ENCODE data around the gene MFNG.
"Not testable (repeated sequence)": the region's sequence is repeated elsewhere in the genome, so short reads cannot be mapped to it uniquely, and the experiment has no call there.

- not testable (repeated sequence) for TF ChIP-seq CTCF (IDR thresholded peaks at IDR 0.05; ENCODE audit: low read depth, low read length, poor library complexity, severe bottlenecking); EZH2phosphoT487 (IDR thresholded peaks at IDR 0.05; ENCODE audit: borderline replicate concordance, low read length)
These were observed 17.9 kb downstream of the MFNG start for GRCh38 chr22:37468201-37468695.

All from DOHH2 (cell line).